Stomach (tissue), 4 donors: Measurements from ENCODE around the gene GZMH.

ENCODE experiments used
- EP300 ChIP-seq: sonication (generic); formaldehyde crosslinking; IDR thresholded peaks from one replicate; pipeline ENCODE4 v1.6.1; 2017; ENCODE audit warnings: antibody characterized with exemption
- POLR2A ChIP-seq, 4 donors: fragments of 450-650 bp; IDR thresholded peaks; one replicate each; pipeline ENCODE4 v1.6.1; 2016; ENCODE audit warnings: antibody characterized with exemption in 4 of 4, control low read depth in 2 of 4, mild to moderate bottlenecking in 1 of 4, moderate library complexity in 1 of 4
- POLR2AphosphoS5 ChIP-seq, 3 donors: sonication (generic); formaldehyde crosslinking; IDR thresholded peaks; one replicate each; pipeline ENCODE4 v1.6.1; 2016; ENCODE audit warnings: antibody characterized with exemption in 3 of 3
- TF ChIP-seq, protein P1 (sequence below), 7 experiments: fragments of 450-650 bp in 4 of 7; fragments of 200-600 bp in 3 of 7; sonication (generic) in 3 of 7; IDR thresholded peaks; one replicate each; pipeline ENCODE4 v1.5.1; 2016 to 2019; ENCODE audit warnings: antibody characterized with exemption in 7 of 7, control low read depth in 2 of 7, mild to moderate bottlenecking in 1 of 7

GRCh38 chr14:24609655-24610344 is at the start of gene GZMH:
- no peak for TF ChIP-seq POLR2A (IDR thresholded peaks at IDR 0.05)
- TF ChIP-seq, protein P1, sequence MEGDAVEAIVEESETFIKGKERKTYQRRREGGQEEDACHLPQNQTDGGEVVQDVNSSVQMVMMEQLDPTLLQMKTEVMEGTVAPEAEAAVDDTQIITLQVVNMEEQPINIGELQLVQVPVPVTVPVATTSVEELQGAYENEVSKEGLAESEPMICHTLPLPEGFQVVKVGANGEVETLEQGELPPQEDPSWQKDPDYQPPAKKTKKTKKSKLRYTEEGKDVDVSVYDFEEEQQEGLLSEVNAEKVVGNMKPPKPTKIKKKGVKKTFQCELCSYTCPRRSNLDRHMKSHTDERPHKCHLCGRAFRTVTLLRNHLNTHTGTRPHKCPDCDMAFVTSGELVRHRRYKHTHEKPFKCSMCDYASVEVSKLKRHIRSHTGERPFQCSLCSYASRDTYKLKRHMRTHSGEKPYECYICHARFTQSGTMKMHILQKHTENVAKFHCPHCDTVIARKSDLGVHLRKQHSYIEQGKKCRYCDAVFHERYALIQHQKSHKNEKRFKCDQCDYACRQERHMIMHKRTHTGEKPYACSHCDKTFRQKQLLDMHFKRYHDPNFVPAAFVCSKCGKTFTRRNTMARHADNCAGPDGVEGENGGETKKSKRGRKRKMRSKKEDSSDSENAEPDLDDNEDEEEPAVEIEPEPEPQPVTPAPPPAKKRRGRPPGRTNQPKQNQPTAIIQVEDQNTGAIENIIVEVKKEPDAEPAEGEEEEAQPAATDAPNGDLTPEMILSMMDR (IDR thresholded peaks at IDR 0.05) = no peak
- TF ChIP-seq EP300 = no peak
- TF ChIP-seq POLR2AphosphoS5 (IDR thresholded peaks at IDR 0.05) = no peak
